ENCODE data around the gene KCNIP2. TPM values are rescaled to one million over a fixed set of nuclear protein-coding genes. Genes with fewer than 3 reads are reported as not detected.

Gene KCNIP2
- total RNA-seq, 1 experiment from 2014 or later = 3.0 TPM

- Histone ChIP-seq H3K4ac (ENCODE audit: low read depth, low read length) (no peak overlapping the region), H2AFZ (ENCODE audit: low read length) (no peak overlapping the region), H3K9me3 (ENCODE audit: control insufficient read depth, low read depth, low read length) (no peaks in the 10 kb centered on the region), H2AK5ac (ENCODE audit: insufficient read length, low read length) (no peak overlapping the region), H3K14ac (ENCODE audit: insufficient read depth, low read length) (no peak overlapping the region), H3K79me2 (ENCODE audit: insufficient read depth, low read length) (no peaks in the 10 kb centered on the region), H3K18ac (ENCODE audit: insufficient read length, low read depth, low read length) (no peak overlapping the region), H3K4me2 (ENCODE audit: insufficient read depth, insufficient read length, low read length) (no peak overlapping the region), H3K79me1 (ENCODE audit: insufficient read depth, low read depth, low read length, poor library complexity, severe bottlenecking) (no peaks in the 10 kb centered on the region), H2BK20ac (ENCODE audit: low read depth, low read length, poor library complexity, severe bottlenecking) (no peak overlapping the region), H3T11ph (ENCODE audit: low read length) (no peak overlapping the region), H3K23me2 (ENCODE audit: insufficient read length, low read depth, low read length, poor library complexity, severe bottlenecking) (no peaks in the 10 kb centered on the region), H4K91ac (ENCODE audit: insufficient read length, low read depth, low read length) (no peak overlapping the region), H2BK5ac (ENCODE audit: insufficient read length, low read length) (no peak overlapping the region), H3K23ac (ENCODE audit: insufficient read length, low read depth, low read length) (no peak overlapping the region), H2BK15ac (ENCODE audit: low read depth, low read length) (no peak overlapping the region), H4K20me1 (ENCODE audit: control insufficient read depth, insufficient read depth, insufficient read length) (no peaks in the 10 kb centered on the region), H3K9ac (ENCODE audit: extremely low read depth, insufficient read length, low read length) (no peak overlapping the region), H3K4me1 (ENCODE audit: insufficient read depth, low read length) (no peaks in the 10 kb centered on the region), H2BK120ac (ENCODE audit: low read depth, low read length, poor library complexity, severe bottlenecking) (no peak overlapping the region), H4K5ac (ENCODE audit: insufficient read length, low read depth, low read length) (no peak overlapping the region), H2BK12ac (ENCODE audit: insufficient read length, low read depth, low read length) (no peak overlapping the region), H4K8ac (replicated peaks; ENCODE audit: insufficient read length, low read depth, low read length) (no peak overlapping the region), H3K56ac (ENCODE audit: insufficient read length, low read depth, low read length) (no peak overlapping the region), H3K27me3 (ENCODE audit: insufficient read depth, low read length) (no peaks in the 10 kb centered on the region), H3K27ac (ENCODE audit: insufficient read length, low read depth, low read length) (no peak overlapping the region)
- DNase-seq = no peak
- H3K27ac Mint-ChIP-seq = no peak overlapping the region; a peak in 1 of 7 replicates
- H3K4me1 Mint-ChIP-seq = 0 out of 4 replicates have a peak, but pooled peaks cover 0 to under 1% of the 10 kb centered on the region in 2 experiments
- H3K9me3 Mint-ChIP-seq = no peaks in the 10 kb centered on the region
- no CpG with 5 or more reads among the region's 2 CpGs for WGBS (ENCODE audit: extremely low coverage, insufficient read length, low lambda C conversion rate)
- peaks cover 0 to 1% (median 0%) of the 10 kb centered on the region in 3 experiments; a peak in 2 of 7 replicates for H3K36me3 Mint-ChIP-seq (ENCODE audit: insufficient read depth in 1 of 3, low read depth in 3 of 3)
- H3K4me3 Mint-ChIP-seq = no peak overlapping the region
- no peak for TF ChIP-seq CTCF (conservative IDR thresholded peaks at IDR 0.05)
- H3K27me3 Mint-ChIP-seq (ENCODE audit: low read depth) = no peaks in the 10 kb centered on the region
Measured at GRCh38 chr10:101888251-101888949, 44.8 kb upstream of the KCNIP2 start.

Measured in H9 (cell line).